GM12892 (cell line): ENCODE results near the gene PAQR3.

Source experiments
- POLR2A ChIP-seq: IDR thresholded peaks from 2 replicates; pipeline ENCODE4 v1.6.1; 2011; ENCODE audit warnings: low read depth, low read length, control low read depth
- TAF1 ChIP-seq: IDR thresholded peaks from 2 replicates; pipeline ENCODE4 v1.6.1; 2011; ENCODE audit warnings: low read depth, mild to moderate bottlenecking, control low read depth, low read length, borderline replicate concordance

DNA sequence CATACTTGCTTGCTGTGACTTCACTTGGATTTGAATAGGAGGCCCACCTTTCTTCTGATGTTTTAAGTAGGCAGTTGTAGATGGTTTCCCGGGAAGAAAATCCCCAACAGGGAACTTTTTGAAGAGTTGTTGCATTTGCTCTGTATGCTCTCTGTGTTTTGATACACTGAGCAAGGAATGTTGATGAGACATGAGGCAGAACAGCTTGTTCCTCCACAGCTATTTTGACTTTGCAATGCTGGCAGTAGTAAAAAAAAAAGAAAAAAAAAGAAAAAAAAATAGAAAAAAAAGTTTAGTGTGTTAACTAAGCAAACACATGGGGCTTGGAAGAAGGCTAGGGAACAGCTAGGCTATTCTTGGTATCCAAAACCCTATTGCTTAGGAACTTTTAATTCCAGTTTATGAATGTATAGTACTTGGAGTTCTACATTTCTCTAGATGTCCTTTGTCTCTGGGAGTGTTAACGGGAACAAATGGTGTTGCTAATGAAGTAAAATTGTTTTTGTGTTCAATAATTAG, 23.4 kb upstream of the PAQR3 start:
- TF ChIP-seq TAF1 (no peak), POLR2A (no peak)
